K562 (cell line): ENCODE measurements around the gene ZFYVE16. TPM values are rescaled to one million over a fixed set of nuclear protein-coding genes. Genes with fewer than 3 reads are reported as not detected.

ENCODE experiments used
- CBFB ChIP-seq: sonication (generic); formaldehyde crosslinking; IDR thresholded peaks from 2 replicates; pipeline ENCODE4 v1.4.0; 2020; ENCODE audit warnings: mild to moderate bottlenecking, missing genetic modification reagents
- CC2D1A ChIP-seq: fragments of 450-650 bp; IDR thresholded peaks from 2 replicates; pipeline ENCODE4 v1.6.1; 2017; ENCODE audit warnings: mild to moderate bottlenecking
- CEBPB ChIP-seq: fragments of 450-650 bp; IDR thresholded peaks from 2 replicates; pipeline ENCODE4 v1.6.1; 2016; ENCODE audit warnings: missing genetic modification characterization, missing compliant biosample characterization
- COPS2 ChIP-seq: fragments of 450-650 bp; conservative IDR thresholded peaks from 2 replicates; pipeline ENCODE4 v1.6.1; 2016; ENCODE audit warnings: mild to moderate bottlenecking, moderate library complexity
- ELF1 ChIP-seq: fragments of 200-800 bp; sonication (Bioruptor generic); IDR thresholded peaks from 2 replicates; pipeline ENCODE4 v1.6.1; 2016; ENCODE audit warnings: missing genetic modification characterization, missing compliant biosample characterization
- EP300 ChIP-seq: IDR thresholded peaks from 2 replicates; pipeline ENCODE4 v1.6.1; 2012; ENCODE audit warnings: low read length, improper control_type of control experiment
- GATA2 ChIP-seq: sonication (generic); formaldehyde crosslinking; IDR thresholded peaks from 2 replicates; pipeline ENCODE4 v1.4.0; 2020; ENCODE audit warnings: mild to moderate bottlenecking, missing genetic modification reagents
- HDAC2 ChIP-seq: fragments of 450-650 bp; IDR thresholded peaks from 2 replicates; pipeline ENCODE4 v1.6.1; 2016; ENCODE audit warnings: mild to moderate bottlenecking
- HNRNPK ChIP-seq: fragments of 200-400 bp; formaldehyde crosslinking; IDR thresholded peaks from one replicate; pipeline ENCODE4 v1.6.1; 2018; ENCODE audit warnings: mild to moderate bottlenecking, low read depth, low read length; ENCODE audit not compliant: poor library complexity, severe bottlenecking
- JUND ChIP-seq, 2 experiments: IDR thresholded peaks; 2 replicates in 1 of 2; 3 replicates in 1 of 2; pipeline ENCODE4 v1.6.1; 2011; ENCODE audit warnings: borderline replicate concordance in 2 of 2, low read depth in 2 of 2, low read length in 2 of 2, improper control_type of control experiment in 1 of 2, missing biosample characterization in 1 of 2, missing genetic modification characterization in 1 of 2, missing genetic modification reagents in 1 of 2
- KAT2B ChIP-seq: IDR thresholded peaks from one replicate; pipeline ENCODE4 v1.6.1; 2012; ENCODE audit warnings: low read depth, mild to moderate bottlenecking, control low read depth, inconsistent platforms, low read length, moderate library complexity
- NR2C1 ChIP-seq, 2 experiments: fragments of 450-650 bp; IDR thresholded peaks; 2 replicates each; pipeline ENCODE4 v1.6.1; 2017; ENCODE audit warnings: mild to moderate bottlenecking in 2 of 2, antibody characterized with exemption in 1 of 2, inconsistent platforms in 1 of 2, missing compliant biosample characterization in 1 of 2, missing genetic modification characterization in 1 of 2
- RFX5 ChIP-seq: IDR thresholded peaks from 2 replicates; pipeline ENCODE4 v1.6.1; 2011; ENCODE audit warnings: low read depth, mild to moderate bottlenecking, improper control_type of control experiment, low read length
- ZNF175 ChIP-seq: fragments of 200-800 bp; sonication (Bioruptor generic); IDR thresholded peaks from 2 replicates; pipeline ENCODE4 v1.6.1; 2016; ENCODE audit warnings: low read depth, mild to moderate bottlenecking, missing genetic modification characterization, missing compliant biosample characterization
- ZNF318 ChIP-seq, 2 experiments: fragments of 450-650 bp; IDR thresholded peaks; 2 replicates each; pipeline ENCODE4 v1.6.1; 2016; ENCODE audit warnings: mild to moderate bottlenecking in 2 of 2, borderline replicate concordance in 1 of 2, low read depth in 1 of 2, moderate library complexity in 1 of 2
- polyA plus RNA-seq, 8 experiments: library from polyadenylated mRNA; depleted of rRNA in 4 of 8; stranded (reverse) in 5 of 8; unstranded in 3 of 8; fragments of >200 nt; fragmentation: Nextera tagmentation in 2 of 8; fragmentation: Illumina TruSeq in 1 of 8; extraction: Ambion mirVana in 2 of 8; extraction: Trizol in 1 of 8; gene quantifications; 2 replicates each; pipeline versions ENCODE4 v1.2.1 to v1.2.3, GENCODE V29; 2011 to 2014; ENCODE audit warnings: inconsistent platforms in 1 of 8, missing spikeins in 1 of 8
- total RNA-seq, 7 experiments: library from RNA; depleted of rRNA in 6 of 7; stranded (reverse); fragments of >200 nt in 6 of 7; fragmentation: Illumina TruSeq in 2 of 7; extraction: Trizol in 2 of 7; gene quantifications; 2 replicates each; pipeline versions ENCODE4 v1.2.1 to v1.2.3, GENCODE V29; 2011 to 2021; ENCODE audit warnings: low replicate concordance in 1 of 7

Gene ZFYVE16
- total and polyA plus RNA-seq, 9 of the 15 experiments (the other 6 are each of a cell fraction or from before 2014, with no cell fraction given) = 6.0 to 18.9 (median 12.5) TPM

GRCh38 chr5:80399526-80400239 lies 8.2 kb upstream of the ZFYVE16 start (continued):
- TF ChIP-seq NR2C1 (IDR thresholded peaks at IDR 0.05) = no peak
- no peak; the same call in none of the 2 replicates for TF ChIP-seq NR2C1 (tag; IDR thresholded peaks at IDR 0.05)
- TF ChIP-seq CBFB (CRISPR knock-in tag) = no peak
- TF ChIP-seq ZNF175 = peak; percentile 82
- TF ChIP-seq EP300 = peak; percentile 23; the same call in 1 of the 2 replicates
- 0 out of 2 replicates have a peak, but pooled peaks have one; percentile 47 for TF ChIP-seq ELF1 (tag)
- no peak for TF ChIP-seq HNRNPK
- no peak for TF ChIP-seq CC2D1A
- no peak for TF ChIP-seq KAT2B
- TF ChIP-seq CEBPB (tag) = peak; percentile 99
- no peak for TF ChIP-seq HDAC2
- TF ChIP-seq JUND (IDR thresholded peaks at IDR 0.05; ENCODE audit: borderline replicate concordance, low read depth, low read length) = peak; percentile 67
- peak; percentile 71; the same call in 1 of the 3 replicates for TF ChIP-seq JUND (tag; IDR thresholded peaks at IDR 0.05; ENCODE audit: borderline replicate concordance, low read depth, low read length)
- TF ChIP-seq GATA2 (CRISPR knock-in tag) = no peak
- TF ChIP-seq ZNF318 (IDR thresholded peaks at IDR 0.05; ENCODE audit: borderline replicate concordance in 1 of 2, low read depth in 1 of 2) = peak in 1 of 2 experiments; percentile 72; a peak in 1 of 4 replicates
- no peak for TF ChIP-seq RFX5
- TF ChIP-seq COPS2 = no peak
